ENCODE results near the gene SCN3A.

SCN3A gene

GRCh38 chr2:165074884-165075283 lies 129.0 kb downstream of the SCN3A start:
- no peak overlapping the region for H3K4me3 ChIP-seq (ENCODE audit: low read depth, low read length)
- H3K4me1 ChIP-seq (ENCODE audit: control insufficient read depth, insufficient read depth, low read length), result peaks cover 7% of the 10 kb centered on the region
- H3K9ac ChIP-seq (ENCODE audit: low read depth, low read length), result no peak overlapping the region
- no peaks in the 10 kb centered on the region for H3K36me3 ChIP-seq (ENCODE audit: control insufficient read depth, insufficient read depth, low read length)
- no peaks in the 10 kb centered on the region for H3K27me3 ChIP-seq (ENCODE audit: control insufficient read depth, insufficient read depth, low read length)
- peaks cover 15% of the 10 kb centered on the region for H3K9me3 ChIP-seq (ENCODE audit: control insufficient read depth, insufficient read depth, low read length)
- H3K27ac ChIP-seq (ENCODE audit: low read depth, low read length), result no peak overlapping the region

GRCh38 chr2:165074323-165074722 lies 129.5 kb downstream of the SCN3A start:
- no peak overlapping the region for H3K27ac ChIP-seq (ENCODE audit: low read depth, low read length)
- peaks cover 15% of the 10 kb centered on the region for H3K9me3 ChIP-seq (ENCODE audit: control insufficient read depth, insufficient read depth, low read length)
- H3K27me3 ChIP-seq (ENCODE audit: control insufficient read depth, insufficient read depth, low read length), result no peaks in the 10 kb centered on the region
- H3K36me3 ChIP-seq (ENCODE audit: control insufficient read depth, insufficient read depth, low read length), result no peaks in the 10 kb centered on the region
- peaks cover 11% of the 10 kb centered on the region for H3K4me1 ChIP-seq (ENCODE audit: control insufficient read depth, insufficient read depth, low read length)
- H3K4me3 ChIP-seq (ENCODE audit: low read depth, low read length), result no peak overlapping the region
- no peak overlapping the region for H3K9ac ChIP-seq (ENCODE audit: low read depth, low read length)

GRCh38 chr2:165070076-165070475 lies 133.8 kb downstream of the SCN3A start:
- Histone ChIP-seq H3K36me3 (ENCODE audit: control insufficient read depth, insufficient read depth, low read length) (no peaks in the 10 kb centered on the region), H3K4me1 (ENCODE audit: control insufficient read depth, insufficient read depth, low read length) (peaks cover 34% of the 10 kb centered on the region), H3K9ac (ENCODE audit: low read depth, low read length) (peak overlapping the region; percentile 55; the same call in 1 of the 2 replicates), H3K27me3 (ENCODE audit: control insufficient read depth, insufficient read depth, low read length) (no peaks in the 10 kb centered on the region), H3K4me3 (ENCODE audit: low read depth, low read length) (0 out of 2 replicates have a peak overlapping the region, but pooled peaks have one; percentile 23), H3K9me3 (ENCODE audit: control insufficient read depth, insufficient read depth, low read length) (peaks cover 12% of the 10 kb centered on the region), H3K27ac (ENCODE audit: low read depth, low read length) (no peak overlapping the region)

GRCh38 chr2:165069151-165069550 lies 134.7 kb downstream of the SCN3A start:
- Histone ChIP-seq H3K9me3 (ENCODE audit: control insufficient read depth, insufficient read depth, low read length) (peaks cover 3% of the 10 kb centered on the region; the same call in 1 of the 2 replicates), H3K27me3 (ENCODE audit: control insufficient read depth, insufficient read depth, low read length) (no peaks in the 10 kb centered on the region), H3K9ac (ENCODE audit: low read depth, low read length) (no peak overlapping the region), H3K4me3 (ENCODE audit: low read depth, low read length) (no peak overlapping the region; the same call in 1 of the 2 replicates), H3K4me1 (ENCODE audit: control insufficient read depth, insufficient read depth, low read length) (peaks cover 34% of the 10 kb centered on the region), H3K36me3 (ENCODE audit: control insufficient read depth, insufficient read depth, low read length) (no peaks in the 10 kb centered on the region), H3K27ac (ENCODE audit: low read depth, low read length) (no peak overlapping the region)

GRCh38 chr2:165068487-165068757 lies 135.4 kb downstream of the SCN3A start:
- no peaks in the 10 kb centered on the region for H3K36me3 ChIP-seq (ENCODE audit: control insufficient read depth, insufficient read depth, low read length)
- H3K4me1 ChIP-seq (ENCODE audit: control insufficient read depth, insufficient read depth, low read length), result peaks cover 34% of the 10 kb centered on the region
- H3K9ac ChIP-seq (ENCODE audit: low read depth, low read length), result no peak overlapping the region
- no peaks in the 10 kb centered on the region for H3K9me3 ChIP-seq (ENCODE audit: control insufficient read depth, insufficient read depth, low read length)
- H3K27ac ChIP-seq (ENCODE audit: low read depth, low read length), result peak overlapping the region; percentile 39
- peak overlapping the region; percentile 51 for H3K4me3 ChIP-seq (ENCODE audit: low read depth, low read length)
- no peaks in the 10 kb centered on the region for H3K27me3 ChIP-seq (ENCODE audit: control insufficient read depth, insufficient read depth, low read length)

GRCh38 chr2:165067643-165068486 lies 136.0 kb downstream of the SCN3A start:
- 0 out of 2 replicates have a peak overlapping the region, but pooled peaks have one; percentile 19 for H3K9ac ChIP-seq (ENCODE audit: low read depth, low read length)
- H3K36me3 ChIP-seq (ENCODE audit: control insufficient read depth, insufficient read depth, low read length), result no peaks in the 10 kb centered on the region
- peaks cover 34% of the 10 kb centered on the region for H3K4me1 ChIP-seq (ENCODE audit: control insufficient read depth, insufficient read depth, low read length)
- peak overlapping the region; percentile 67 for H3K27ac ChIP-seq (ENCODE audit: low read depth, low read length)
- no peaks in the 10 kb centered on the region for H3K9me3 ChIP-seq (ENCODE audit: control insufficient read depth, insufficient read depth, low read length)
- H3K27me3 ChIP-seq (ENCODE audit: control insufficient read depth, insufficient read depth, low read length), result no peaks in the 10 kb centered on the region
- peak overlapping the region; percentile 51 for H3K4me3 ChIP-seq (ENCODE audit: low read depth, low read length)

GRCh38 chr2:165064743-165065142 lies 139.1 kb downstream of the SCN3A start:
- Histone ChIP-seq H3K27me3 (ENCODE audit: control insufficient read depth, insufficient read depth, low read length) (no peaks in the 10 kb centered on the region), H3K36me3 (ENCODE audit: control insufficient read depth, insufficient read depth, low read length) (no peaks in the 10 kb centered on the region), H3K9ac (ENCODE audit: low read depth, low read length) (no peak overlapping the region), H3K4me1 (ENCODE audit: control insufficient read depth, insufficient read depth, low read length) (peaks cover 26% of the 10 kb centered on the region), H3K4me3 (ENCODE audit: low read depth, low read length) (no peak overlapping the region), H3K27ac (ENCODE audit: low read depth, low read length) (no peak overlapping the region), H3K9me3 (ENCODE audit: control insufficient read depth, insufficient read depth, low read length) (no peaks in the 10 kb centered on the region)

- no peaks in the 10 kb centered on the region for H3K27me3 ChIP-seq (ENCODE audit: control insufficient read depth, insufficient read depth, low read length)
- H3K9me3 ChIP-seq (ENCODE audit: control insufficient read depth, insufficient read depth, low read length), result no peaks in the 10 kb centered on the region
- H3K27ac ChIP-seq (ENCODE audit: low read depth, low read length), result no peak overlapping the region
- no peaks in the 10 kb centered on the region for H3K36me3 ChIP-seq (ENCODE audit: control insufficient read depth, insufficient read depth, low read length)
- no peak overlapping the region for H3K4me3 ChIP-seq (ENCODE audit: low read depth, low read length)
- H3K4me1 ChIP-seq (ENCODE audit: control insufficient read depth, insufficient read depth, low read length), result no peaks in the 10 kb centered on the region
- H3K9ac ChIP-seq (ENCODE audit: low read depth, low read length), result no peak overlapping the region
Observed at GRCh38 chr2:165060411-165060810, 143.4 kb downstream of the SCN3A start.

GRCh38 chr2:165058476-165059265 lies 145.2 kb downstream of the SCN3A start:
- no peaks in the 10 kb centered on the region for H3K9me3 ChIP-seq (ENCODE audit: control insufficient read depth, insufficient read depth, low read length)
- no peak overlapping the region for H3K27ac ChIP-seq (ENCODE audit: low read depth, low read length)
- H3K9ac ChIP-seq (ENCODE audit: low read depth, low read length), result no peak overlapping the region
- H3K27me3 ChIP-seq (ENCODE audit: control insufficient read depth, insufficient read depth, low read length), result no peaks in the 10 kb centered on the region
- no peaks in the 10 kb centered on the region for H3K4me1 ChIP-seq (ENCODE audit: control insufficient read depth, insufficient read depth, low read length)
- H3K4me3 ChIP-seq (ENCODE audit: low read depth, low read length), result no peak overlapping the region
- no peaks in the 10 kb centered on the region for H3K36me3 ChIP-seq (ENCODE audit: control insufficient read depth, insufficient read depth, low read length)

- Histone ChIP-seq H3K9ac (ENCODE audit: low read depth, low read length) (no peak overlapping the region), H3K27ac (ENCODE audit: low read depth, low read length) (no peak overlapping the region), H3K4me3 (ENCODE audit: low read depth, low read length) (no peak overlapping the region), H3K36me3 (ENCODE audit: control insufficient read depth, insufficient read depth, low read length) (no peaks in the 10 kb centered on the region), H3K9me3 (ENCODE audit: control insufficient read depth, insufficient read depth, low read length) (no peaks in the 10 kb centered on the region), H3K4me1 (ENCODE audit: control insufficient read depth, insufficient read depth, low read length) (no peaks in the 10 kb centered on the region), H3K27me3 (ENCODE audit: control insufficient read depth, insufficient read depth, low read length) (no peaks in the 10 kb centered on the region)
Observed at GRCh38 chr2:165057931-165058330, 145.9 kb downstream of the SCN3A start.

- H3K4me1 ChIP-seq (ENCODE audit: control insufficient read depth, insufficient read depth, low read length), result no peaks in the 10 kb centered on the region
- H3K4me3 ChIP-seq (ENCODE audit: low read depth, low read length), result no peak overlapping the region
- H3K36me3 ChIP-seq (ENCODE audit: control insufficient read depth, insufficient read depth, low read length), result no peaks in the 10 kb centered on the region
- H3K9me3 ChIP-seq (ENCODE audit: control insufficient read depth, insufficient read depth, low read length), result no peaks in the 10 kb centered on the region
- H3K27ac ChIP-seq (ENCODE audit: low read depth, low read length), result no peak overlapping the region
- H3K9ac ChIP-seq (ENCODE audit: low read depth, low read length), result no peak overlapping the region
- no peaks in the 10 kb centered on the region for H3K27me3 ChIP-seq (ENCODE audit: control insufficient read depth, insufficient read depth, low read length)
Observed at GRCh38 chr2:165057308-165057707, 146.5 kb downstream of the SCN3A start.
